Thyroid gland (tissue), 4 donors: ENCODE measurements around the gene AIRE. TPM values are rescaled to one million over a fixed set of nuclear protein-coding genes. Genes with fewer than 3 reads are reported as not detected.

ENCODE experiments used
- DNase-seq, 2 donors: peaks; one replicate each; pipeline ENCODE4 v3.0.0-alpha.2; 2019
- H3K27ac ChIP-seq, 3 donors: fragments of 200-600 bp; sonication (generic); 1 replicate in 2 of 3; 2 replicates in 1 of 3; pipeline ENCODE4 v1.5.1; 2016 to 2019; ENCODE audit warnings: mild to moderate bottlenecking in 1 of 3, moderate library complexity in 1 of 3
- H3K27me3 ChIP-seq: fragments of 200-600 bp; sonication (generic); one replicate; pipeline ENCODE4 v1.5.1; 2019
- H3K36me3 ChIP-seq, 2 donors: fragments of 200-600 bp; sonication (generic); one replicate each; pipeline ENCODE4 v1.5.1; 2016 to 2019
- H3K4me1 ChIP-seq, 2 donors: fragments of 200-600 bp; sonication (generic); one replicate each; pipeline ENCODE4 v1.5.1; 2017 to 2019
- H3K4me3 ChIP-seq, 3 donors: fragments of 200-600 bp; sonication (generic); replicated peaks in 1 of 3; 1 replicate in 2 of 3; 2 replicates in 1 of 3; pipeline ENCODE4 v1.5.1; 2016; ENCODE audit warnings: mild to moderate bottlenecking in 1 of 3
- H3K9me3 ChIP-seq: fragments of 200-600 bp; sonication (generic); one replicate; pipeline ENCODE4 v1.5.1; 2017
- CTCF ChIP-seq, 6 experiments: fragments of 200-600 bp in 3 of 6; fragments of 450-650 bp in 3 of 6; sonication (generic) in 3 of 6; IDR thresholded peaks; one replicate each; pipeline ENCODE4 v1.5.1; 2016 to 2019; ENCODE audit warnings: antibody characterized with exemption in 6 of 6, mild to moderate bottlenecking in 2 of 6, inconsistent platforms in 1 of 6, moderate library complexity in 1 of 6
- POLR2A ChIP-seq, 2 donors: fragments of 450-650 bp; IDR thresholded peaks; one replicate each; pipeline ENCODE4 v1.6.1; 2017; ENCODE audit warnings: antibody characterized with exemption in 2 of 2, mild to moderate bottlenecking in 2 of 2, moderate library complexity in 1 of 2
- WGBS, 2 donors: methylation state at CpG; one replicate each; pipeline ENCODE4 v1.1.5; 2017; 5-methylcytosine and 5-hydroxymethylcytosine counted together
- intact Hi-C: fragments of 100-400 bp; cut with DNase I; formaldehyde crosslinking; loops from one replicate; pipeline ENCODE4 v1.15.1; 2023
- total RNA-seq, 4 donors: library from RNA; depleted of rRNA; stranded (reverse); fragments of >200 nt; gene quantifications; one replicate each; pipeline ENCODE4 v1.2.3, GENCODE V29; 2016

AIRE gene
- total RNA-seq, 4 donors from 2014 or later: 0.13 TPM; not detected in 3

GRCh38 chr21:44297525-44298290 is 12.0 kb downstream of the AIRE start:
- intact Hi-C loops: no loop called here
- 29 to 31% methylated on average over 9 to 20 of the region's 22 CpGs for whole genome bisulfite sequencing, 2 donors
- H3K9me3 ChIP-seq: no peaks in the 10 kb centered on the region
- no peak overlapping the region for H3K4me3 ChIP-seq
- peak; percentile 82 to 87 for DNase-seq
- H3K27me3 ChIP-seq: no peaks in the 10 kb centered on the region
- no peaks in the 10 kb centered on the region for H3K36me3 ChIP-seq
- H3K27ac ChIP-seq: no peak overlapping the region
- H3K4me1 ChIP-seq: peaks cover 7 to 42% of the 10 kb centered on the region in 2 donors
- TF ChIP-seq CTCF (IDR thresholded peaks at IDR 0.05) (peak; percentile 39 to 84 (median 80)), POLR2A (IDR thresholded peaks at IDR 0.05) (no peak)

GRCh38 chr21:44298301-44298700 is 12.6 kb downstream of the AIRE start:
- Histone ChIP-seq H3K27me3 (no peaks in the 10 kb centered on the region), H3K4me1 (peaks cover 7 to 47% of the 10 kb centered on the region in 2 donors), H3K4me3 (no peak overlapping the region), H3K27ac (no peak overlapping the region), H3K9me3 (no peaks in the 10 kb centered on the region), H3K36me3 (no peaks in the 10 kb centered on the region)
- 91 to 98% methylated on average over 2 of the region's 2 CpGs for WGBS, 2 donors
- DNase-seq: no peak
- TF ChIP-seq POLR2A (IDR thresholded peaks at IDR 0.05): no peak
- TF ChIP-seq CTCF (IDR thresholded peaks at IDR 0.05): no peak
- intact Hi-C loops: no loop called here

GRCh38 chr21:44299085-44299457 is 13.4 kb downstream of the AIRE start:
- H3K4me3 ChIP-seq: peak overlapping the region in 2 of 3 donors; percentile 35 to 94
- peak overlapping the region; percentile 91 to 95 (median 91) for H3K27ac ChIP-seq
- intact Hi-C loops: no loop called here
- DNase-seq: no peak
- 37 to 38% methylated on average over 9 of the region's 10 CpGs for WGBS, 2 donors
- no peaks in the 10 kb centered on the region for H3K27me3 ChIP-seq
- no peak for TF ChIP-seq POLR2A (IDR thresholded peaks at IDR 0.05)
- TF ChIP-seq CTCF (IDR thresholded peaks at IDR 0.05): no peak
- H3K36me3 ChIP-seq: no peaks in the 10 kb centered on the region
- no peaks in the 10 kb centered on the region for H3K9me3 ChIP-seq
- H3K4me1 ChIP-seq: peaks cover 7 to 53% of the 10 kb centered on the region in 2 donors

- peak within 1 kb of the TSS; percentile 10 to 94 (median 79) for H3K4me3 ChIP-seq
- H3K27me3 ChIP-seq: no peaks in the 10 kb centered on the region
- 3 to 4% methylated on average over 9 to 18 of the region's 94 CpGs for WGBS, 2 donors
- no peak for TF ChIP-seq CTCF (IDR thresholded peaks at IDR 0.05)
- peak in 1 of 2 donors; percentile 62 for TF ChIP-seq POLR2A (IDR thresholded peaks at IDR 0.05)
- H3K9me3 ChIP-seq: no peaks in the 10 kb centered on the region
- peak; percentile 88 to 91 for DNase-seq
- intact Hi-C loops: no loop called here
- H3K36me3 ChIP-seq: no peaks in the 10 kb centered on the region
- H3K4me1 ChIP-seq: peaks cover 7 to 49% of the 10 kb centered on the region in 2 donors
- H3K27ac ChIP-seq: peak within 1 kb of the TSS; percentile 91 to 95 (median 91)
Measured at GRCh38 chr21:44299458-44300261, 14.0 kb downstream of the AIRE start, which contains the start of gene PFKL. PFKL (plus strand) TSS chr21:44300053; CDS start chr21:44300106, 53 bp downstream.
